Superior temporal gyrus (tissue), 1 donor: Measurements from ENCODE around the gene BTAF1.

Source experiments
- DNase-seq: peaks from one replicate; pipeline ENCODE4 v3.0.0-alpha.2; 2016; ENCODE audit errors: extremely low spot score

The BTAF1 gene

GRCh38 chr10:92052088-92052487 lies 128.5 kb downstream of the BTAF1 start:
- no peak for DNase-seq

- DNase-seq: no peak
Observed at GRCh38 chr10:92052741-92053140, 129.2 kb downstream of the BTAF1 start.

GRCh38 chr10:92054807-92055206 lies 131.2 kb downstream of the BTAF1 start:
- DNase-seq: no peak

- DNase-seq: no peak
Observed at GRCh38 chr10:92062273-92062672, 138.7 kb downstream of the BTAF1 start.

- DNase-seq: no peak
Observed at GRCh38 chr10:92064506-92064905, 140.9 kb downstream of the BTAF1 start.

- no peak for DNase-seq
Observed at GRCh38 chr10:92066386-92066785, 142.8 kb downstream of the BTAF1 start.

- DNase-seq: no peak
Observed at GRCh38 chr10:92068900-92069299, 145.3 kb downstream of the BTAF1 start.

GRCh38 chr10:92074126-92074887 lies 150.7 kb downstream of the BTAF1 start:
- no peak for DNase-seq

- DNase-seq: no peak
Observed at GRCh38 chr10:92075829-92076228, 152.3 kb downstream of the BTAF1 start.

GRCh38 chr10:92076722-92077121 lies 153.2 kb downstream of the BTAF1 start:
- DNase-seq: no peak

GRCh38 chr10:92079003-92079402 lies 155.4 kb downstream of the BTAF1 start:
- DNase-seq: no peak
